Adrenal gland (tissue), 12 donors: Measurements from ENCODE around the gene PITHD1. TPM values are rescaled to one million over a fixed set of nuclear protein-coding genes. Genes with fewer than 3 reads are reported as not detected.
A peak's percentile ranks its signal among the peaks of the same experiment; 100 is the strongest.
"Not testable (repeated sequence)": the region's sequence is repeated elsewhere in the genome, so short reads cannot be mapped to it uniquely, and the experiment has no call there.

Source experiments
- DNase-seq, 7 donors: peaks; one replicate each; pipeline ENCODE4 v3.0.0-alpha.2; 2019 to 2020
- H3K27ac ChIP-seq, 5 donors: fragments of 200-600 bp; sonication (generic) in 4 of 5; 1 replicate in 3 of 5; 2 replicates in 2 of 5; pipeline versions ENCODE4 v1.5.1 to v1.8.0; 2016 to 2020; ENCODE audit warnings: mild to moderate bottlenecking in 1 of 5
- H3K27me3 ChIP-seq: fragments of 200-600 bp; 2 replicates; pipeline ENCODE4 v1.8.0; 2021
- H3K36me3 ChIP-seq, 2 donors: fragments of 200-600 bp; replicated peaks in 1 of 2; 1 replicate in 1 of 2; 2 replicates in 1 of 2; pipeline versions ENCODE4 v1.5.1 to v1.8.0; 2018 to 2022
- H3K4me1 ChIP-seq, 2 donors: fragments of 200-600 bp; replicated peaks in 1 of 2; 1 replicate in 1 of 2; 2 replicates in 1 of 2; pipeline versions ENCODE4 v1.5.1 to v1.8.0; 2018 to 2021
- H3K4me3 ChIP-seq, 4 donors: fragments of 200-600 bp; sonication (generic) in 3 of 4; one replicate each; pipeline ENCODE4 v1.5.1; 2016 to 2018
- H3K9me3 ChIP-seq, 3 donors: fragments of 200-600 bp; sonication (generic) in 1 of 3; replicated peaks in 1 of 3; 1 replicate in 2 of 3; 2 replicates in 1 of 3; pipeline versions ENCODE4 v1.5.1 to v1.8.0; 2016 to 2021
- POLR2A ChIP-seq, 2 donors: fragments of 450-650 bp; IDR thresholded peaks; one replicate each; pipeline ENCODE4 v1.6.1; 2017; ENCODE audit warnings: antibody characterized with exemption in 2 of 2, mild to moderate bottlenecking in 2 of 2, moderate library complexity in 1 of 2
- WGBS, 4 donors: extraction: QIAGEN DNeasy Blood & Tissue Kit in 2 of 4; methylation state at CpG; one replicate each; pipeline versions ENCODE4 v1.1.5 to v1.1.7; 2013 to 2017; 5-methylcytosine and 5-hydroxymethylcytosine counted together
- intact Hi-C, 2 donors: fragments of 100-400 bp; cut with DNase I; formaldehyde crosslinking; loops; one replicate each; pipeline versions ENCODE4 v1.14.1 to v1.15.0; 2022 to 2023
- polyA plus RNA-seq, 3 donors: library from polyadenylated mRNA; stranded (reverse); fragments of 200-250 nt in 2 of 3; fragments of 350-450 nt in 1 of 3; fragmentation: Illumina TruSeq in 1 of 3; extraction: RNeasy Lipid Tissue Mini Kit (QIAGEN cat#74804) in 1 of 3; gene quantifications; one replicate each; pipeline ENCODE4 v1.2.3, GENCODE V29; 2013 to 2014
- total RNA-seq, 9 donors: library from RNA; depleted of rRNA in 4 of 9; stranded (reverse); fragments of >200 nt in 4 of 9; fragments of 120-200 nt in 1 of 9; fragmentation: NEBNext Ultra II Directional in 1 of 9; extraction: Animal tissue kit (Norgen Biotek cat#: 25700) in 1 of 9; gene quantifications; one replicate each; pipeline versions ENCODE4 v1.1.0 to v1.2.4, GENCODE V29; 2013 to 2023
- TF ChIP-seq, protein P1 (sequence below), 6 experiments: fragments of 450-650 bp in 4 of 6; fragments of 200-600 bp in 2 of 6; sonication (generic) in 1 of 6; IDR thresholded peaks; 1 replicate in 5 of 6; 2 replicates in 1 of 6; pipeline versions ENCODE4 v1.5.1 to v1.8.0; 2016 to 2021; ENCODE audit warnings: antibody characterized with exemption in 6 of 6, mild to moderate bottlenecking in 2 of 6, moderate library complexity in 1 of 6
- donor health status: healthy with polysubstance abuse.
- donor health status: Bipolar disorder and iron deficiency.
- donor health status: DM: yes; HTN: yes; CAD: no.
- donor health status: DM: no; HTN: no; CAD: no.
- donor health status: DM: no; HTN: no; CAD: no.
- donor health status: DM: yes; HTN: yes; CAD: no.

PITHD1 gene
- total and polyA plus RNA-seq, 12 donors, result 41.9 to 104 (median 63.0) TPM

DNA sequence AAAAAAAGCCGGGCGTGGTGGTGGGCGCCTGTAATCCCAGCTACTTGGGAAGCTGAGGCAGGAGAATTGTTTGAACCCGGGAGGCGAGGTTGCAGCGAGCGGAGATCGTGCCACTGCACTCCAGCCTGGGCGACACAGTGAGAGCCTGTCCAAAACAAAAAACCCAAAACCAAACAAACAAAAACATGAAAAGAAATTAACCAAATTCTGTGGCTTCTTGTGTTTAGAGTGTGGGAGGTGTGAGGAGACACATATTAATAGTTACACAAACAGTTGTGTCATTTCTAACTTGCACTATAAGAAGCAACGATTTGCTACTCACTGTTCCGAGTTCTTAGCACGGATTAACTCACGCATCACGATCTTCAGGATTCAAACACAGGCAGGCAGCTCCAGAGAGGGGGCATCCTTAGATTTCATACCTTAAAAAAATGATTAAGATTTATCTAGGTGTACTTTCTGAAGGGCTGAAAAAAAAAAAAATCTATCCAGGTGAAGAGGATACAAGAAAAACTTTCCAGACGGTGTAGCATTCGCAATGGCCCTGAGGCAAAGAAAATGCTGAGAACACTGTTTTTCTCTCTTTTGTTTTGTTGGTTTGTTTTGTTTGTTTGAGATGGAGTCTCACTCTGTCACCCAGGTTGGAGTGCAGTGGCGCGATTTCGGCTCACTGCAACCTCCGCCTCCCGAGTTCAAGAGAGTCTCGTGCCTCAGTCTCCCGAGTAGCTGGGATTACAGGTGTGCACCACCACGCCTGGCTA, 47.7 kb downstream of the PITHD1 start:
- no peaks in the 10 kb centered on the region for H3K9me3 ChIP-seq
- H3K4me3 ChIP-seq, result peak overlapping the region in 2 of 4 donors; percentile 89 to 92
- peak overlapping the region in 2 of 5 donors; percentile 86 to 91 for H3K27ac ChIP-seq
- TF ChIP-seq POLR2A (IDR thresholded peaks at IDR 0.05), result no peak
- TF ChIP-seq, protein P1, sequence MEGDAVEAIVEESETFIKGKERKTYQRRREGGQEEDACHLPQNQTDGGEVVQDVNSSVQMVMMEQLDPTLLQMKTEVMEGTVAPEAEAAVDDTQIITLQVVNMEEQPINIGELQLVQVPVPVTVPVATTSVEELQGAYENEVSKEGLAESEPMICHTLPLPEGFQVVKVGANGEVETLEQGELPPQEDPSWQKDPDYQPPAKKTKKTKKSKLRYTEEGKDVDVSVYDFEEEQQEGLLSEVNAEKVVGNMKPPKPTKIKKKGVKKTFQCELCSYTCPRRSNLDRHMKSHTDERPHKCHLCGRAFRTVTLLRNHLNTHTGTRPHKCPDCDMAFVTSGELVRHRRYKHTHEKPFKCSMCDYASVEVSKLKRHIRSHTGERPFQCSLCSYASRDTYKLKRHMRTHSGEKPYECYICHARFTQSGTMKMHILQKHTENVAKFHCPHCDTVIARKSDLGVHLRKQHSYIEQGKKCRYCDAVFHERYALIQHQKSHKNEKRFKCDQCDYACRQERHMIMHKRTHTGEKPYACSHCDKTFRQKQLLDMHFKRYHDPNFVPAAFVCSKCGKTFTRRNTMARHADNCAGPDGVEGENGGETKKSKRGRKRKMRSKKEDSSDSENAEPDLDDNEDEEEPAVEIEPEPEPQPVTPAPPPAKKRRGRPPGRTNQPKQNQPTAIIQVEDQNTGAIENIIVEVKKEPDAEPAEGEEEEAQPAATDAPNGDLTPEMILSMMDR (IDR thresholded peaks at IDR 0.05), result no peak
- intact Hi-C loops, result no loop called here
- no peaks in the 10 kb centered on the region for H3K36me3 ChIP-seq
- H3K4me1 ChIP-seq, result peaks cover 0 to 10% of the 10 kb centered on the region in 2 donors
- WGBS, 4 donors, result 61 to 65% (median 62%) methylated on average over 24 of the region's 24 CpGs
- H3K27me3 ChIP-seq, result no peaks in the 10 kb centered on the region
- DNase-seq, result no peak

DNA sequence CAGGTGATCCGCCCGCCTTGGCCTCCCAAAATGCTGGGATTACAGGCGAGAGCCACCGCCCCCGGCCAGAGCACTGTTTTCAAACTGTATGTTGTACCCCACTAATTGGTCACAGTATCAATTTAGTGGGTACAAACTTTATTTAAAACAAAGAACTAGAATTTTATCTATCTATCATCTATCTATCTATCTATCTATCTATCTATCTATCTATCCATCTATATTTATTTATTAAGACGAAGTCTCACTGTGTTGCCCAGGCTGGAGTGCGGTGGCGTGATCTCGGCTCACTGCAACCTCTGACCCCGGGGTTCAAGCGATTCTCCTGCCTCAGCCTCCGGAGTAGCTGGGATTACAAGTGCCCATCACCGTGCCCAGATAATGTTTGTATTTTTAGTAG, 48.4 kb downstream of the PITHD1 start:
- H3K27me3 ChIP-seq, intact Hi-C loops, H3K27ac ChIP-seq, H3K36me3 ChIP-seq, H3K4me3 ChIP-seq, DNase-seq, H3K9me3 ChIP-seq, H3K4me1 ChIP-seq: not testable (repeated sequence)
- WGBS, 4 donors, result 95 to 99% (median 97%) methylated on average over 13 of the region's 13 CpGs

DNA sequence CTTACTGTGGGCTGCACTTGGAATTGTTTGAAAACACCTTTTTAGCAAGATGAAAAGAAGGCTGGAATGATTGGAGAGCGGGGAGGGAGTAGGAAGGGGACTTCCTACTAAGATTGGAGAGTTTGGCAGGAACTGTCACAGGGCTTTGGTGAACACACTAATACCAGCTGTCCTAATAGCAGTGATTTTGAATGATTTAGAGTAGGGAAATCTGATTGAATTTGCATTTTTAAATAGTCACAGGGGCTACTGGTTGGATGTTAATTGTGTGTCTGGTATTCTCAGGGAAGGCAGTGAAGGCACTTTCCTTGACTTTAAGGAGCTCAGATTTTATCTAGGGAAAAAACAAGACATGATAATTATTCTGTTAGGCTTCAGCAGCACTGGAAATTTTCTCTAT, 49.5 kb downstream of the PITHD1 start:
- 72 to 92% (median 85%) methylated on average over 1 of the region's 1 CpG for WGBS, 4 donors
- TF ChIP-seq POLR2A (IDR thresholded peaks at IDR 0.05), result no peak
- TF ChIP-seq, protein P1 (IDR thresholded peaks at IDR 0.05), result no peak
- Histone ChIP-seq H3K4me3 (no peak overlapping the region), H3K27me3 (no peaks in the 10 kb centered on the region), H3K9me3 (no peaks in the 10 kb centered on the region), H3K4me1 (peaks cover 0 to 10% of the 10 kb centered on the region in 2 donors), H3K36me3 (no peaks in the 10 kb centered on the region), H3K27ac (no peak overlapping the region)
- intact Hi-C loops, result no loop called here
- DNase-seq, result no peak

DNA sequence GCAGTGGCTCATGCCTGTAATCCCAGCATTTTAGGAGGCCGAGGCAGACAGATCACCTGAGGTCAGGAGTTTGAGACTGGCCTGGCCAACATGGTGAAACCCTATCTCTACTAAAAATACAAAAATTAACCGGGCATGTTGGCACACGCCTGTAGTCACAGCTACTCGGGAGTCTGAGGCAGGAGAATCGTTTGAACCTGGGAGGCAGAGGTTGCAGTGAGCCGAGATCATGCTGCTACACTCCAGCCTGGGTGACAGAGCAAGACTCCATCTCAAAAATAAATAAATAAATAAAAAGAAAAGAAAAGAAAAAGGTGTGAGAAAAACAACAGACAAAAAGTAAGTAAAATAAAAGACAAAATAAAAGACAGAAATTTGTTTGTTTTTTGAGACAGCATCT, 55.9 kb downstream of the PITHD1 start:
- WGBS, 4 donors, result 73 to 83% (median 77%) methylated on average over 6 of the region's 6 CpGs

DNA sequence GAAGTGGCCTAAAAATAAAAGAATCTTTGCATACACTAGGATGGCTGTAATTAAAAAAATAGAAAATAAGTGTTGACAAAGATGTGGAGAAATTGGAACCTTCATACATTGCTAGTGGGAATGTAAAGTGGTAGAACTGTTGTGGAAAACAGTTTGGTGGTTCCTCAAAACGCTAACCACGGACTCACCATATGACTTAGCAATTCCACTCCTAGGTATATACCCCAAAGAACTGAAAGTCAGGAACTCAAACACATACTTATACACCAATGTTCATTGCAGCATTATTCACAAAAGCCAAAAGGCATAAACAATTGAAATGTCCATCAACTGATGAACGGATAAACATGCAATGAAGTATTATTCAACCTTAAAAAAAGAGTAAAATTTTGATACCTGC, 57.8 kb downstream of the PITHD1 start:
- H3K36me3 ChIP-seq, result no peaks in the 10 kb centered on the region
- no peaks in the 10 kb centered on the region for H3K27me3 ChIP-seq
- 61 to 72% (median 68%) methylated on average over 3 of the region's 3 CpGs for WGBS, 4 donors
- H3K9me3 ChIP-seq, result no peaks in the 10 kb centered on the region
- no peak overlapping the region for H3K27ac ChIP-seq
- intact Hi-C loops, result no loop called here
- peaks cover 0 to 4% of the 10 kb centered on the region in 2 donors for H3K4me1 ChIP-seq
- TF ChIP-seq POLR2A (IDR thresholded peaks at IDR 0.05), result no peak
- TF ChIP-seq, protein P1 (IDR thresholded peaks at IDR 0.05), result no peak
- no peak for DNase-seq
- no peak overlapping the region for H3K4me3 ChIP-seq

More for the DNA sequence above, 55.9 kb downstream of the PITHD1 start:
- DNase-seq, H3K27ac ChIP-seq, H3K9me3 ChIP-seq, H3K4me1 ChIP-seq, H3K36me3 ChIP-seq, H3K27me3 ChIP-seq, H3K4me3 ChIP-seq, intact Hi-C loops: not testable (repeated sequence)

Other genes starting within 250 kb of the PITHD1 start
- 1 to 10 TPM in 1 of 9 donors, under 1 TPM in 7, not detected in 1; 0.12 to 3.7 (median 0.48) TPM for gene E2F2, start 247.2 kb upstream of the PITHD1 start, total RNA-seq
- under 1 TPM; 0.07 to 0.35 (median 0.16) TPM for gene E2F2, start 247.2 kb upstream of the PITHD1 start, polyA plus RNA-seq
- 100 to 1,000 TPM in 5 of 9 donors, 10 to 100 TPM in 4; 55.3 to 213 (median 103) TPM for gene ID3, start 218.9 kb upstream of the PITHD1 start, total RNA-seq
- 100 to 1,000 TPM in 2 of 3 donors, 10 to 100 TPM in 1; 28.8 to 133 (median 114) TPM for gene ID3, start 218.9 kb upstream of the PITHD1 start, polyA plus RNA-seq
- 1,000 to 10,000 TPM in 1 of 9 donors, 100 to 1,000 TPM in 8; 685 to 1,692 (median 842) TPM for gene RPL11, start 86.6 kb upstream of the PITHD1 start, total RNA-seq
- 1,000 to 10,000 TPM; 1,450 to 2,028 (median 1,673) TPM for gene RPL11, start 86.6 kb upstream of the PITHD1 start, polyA plus RNA-seq
- gene ELOA, start 34.9 kb upstream of the PITHD1 start, total RNA-seq, result 10 to 100 TPM; 28.0 to 44.7 (median 30.9) TPM
- 10 to 100 TPM; 11.5 to 37.8 (median 15.1) TPM for gene ELOA, start 34.9 kb upstream of the PITHD1 start, polyA plus RNA-seq
- 10 to 100 TPM; 44.0 to 91.3 (median 54.2) TPM for gene LYPLA2, start 12.7 kb downstream of the PITHD1 start, total RNA-seq
- gene LYPLA2, start 12.7 kb downstream of the PITHD1 start, polyA plus RNA-seq, result 10 to 100 TPM; 26.0 to 55.1 (median 48.5) TPM
- 10 to 100 TPM; 17.8 to 58.5 (median 29.5) TPM for gene GALE, start 22.3 kb downstream of the PITHD1 start, total RNA-seq
- gene GALE, start 22.3 kb downstream of the PITHD1 start, polyA plus RNA-seq, result 10 to 100 TPM; 12.0 to 80.8 (median 59.4) TPM
- 100 to 1,000 TPM in 3 of 9 donors, 10 to 100 TPM in 6; 53.9 to 134 (median 96.5) TPM for gene HMGCL, start 47.0 kb downstream of the PITHD1 start, total RNA-seq
- gene HMGCL, start 47.0 kb downstream of the PITHD1 start, polyA plus RNA-seq, result 10 to 100 TPM; 38.8 to 83.2 (median 43.3) TPM
- 100 to 1,000 TPM in 1 of 9 donors, 10 to 100 TPM in 8; 53.6 to 109 (median 74.7) TPM for gene FUCA1, start 89.9 kb downstream of the PITHD1 start, total RNA-seq
- 10 to 100 TPM; 17.9 to 59.0 (median 34.1) TPM for gene FUCA1, start 89.9 kb downstream of the PITHD1 start, polyA plus RNA-seq
- gene CNR2, start 134.9 kb downstream of the PITHD1 start, total RNA-seq, result under 1 TPM in 2 of 9 donors, not detected in 7; 0.06 to 0.09 TPM
- under 1 TPM in 1 of 3 donors, not detected in 2; 0.08 TPM for gene CNR2, start 134.9 kb downstream of the PITHD1 start, polyA plus RNA-seq
- gene PNRC2, start 181.4 kb downstream of the PITHD1 start, total RNA-seq, result 100 to 1,000 TPM in 8 of 9 donors, 10 to 100 TPM in 1; 57.6 to 175 (median 137) TPM
- 100 to 1,000 TPM in 1 of 3 donors, 10 to 100 TPM in 2; 72.9 to 187 (median 81.0) TPM for gene PNRC2, start 181.4 kb downstream of the PITHD1 start, polyA plus RNA-seq
- 100 to 1,000 TPM in 7 of 9 donors, 10 to 100 TPM in 2; 65.8 to 185 (median 107) TPM for gene SRSF10, start 201.9 kb downstream of the PITHD1 start, total RNA-seq
- 100 to 1,000 TPM in 1 of 3 donors, 10 to 100 TPM in 2; 90.0 to 190 (median 99.0) TPM for gene SRSF10, start 201.9 kb downstream of the PITHD1 start, polyA plus RNA-seq